H9 (cell line): Measurements from ENCODE around the gene OR2Y1. TPM values are rescaled to one million over a fixed set of nuclear protein-coding genes. Genes with fewer than 3 reads are reported as not detected.
"Not testable (repeated sequence)": the region's sequence is repeated elsewhere in the genome, so short reads cannot be mapped to it uniquely, and the experiment has no call there.

ENCODE experiments used
- DNase-seq: peaks from one replicate; pipeline ENCODE4 v3.0.0-alpha.2; 2017
- H2AFZ ChIP-seq: one replicate; pipeline ENCODE4 v1.6.1; 2013; ENCODE audit warnings: mild to moderate bottlenecking, low read length, control low read depth, moderate library complexity
- H2AK5ac ChIP-seq: 2 replicates; pipeline ENCODE4 v1.6.1; 2013; ENCODE audit warnings: low read length, control low read depth, mixed read lengths; ENCODE audit not compliant: insufficient read length
- H2BK120ac ChIP-seq: one replicate; pipeline ENCODE4 v1.6.1; 2013; ENCODE audit warnings: low read depth, mild to moderate bottlenecking, low read length, control low read depth, inconsistent platforms; ENCODE audit not compliant: poor library complexity, severe bottlenecking
- H2BK12ac ChIP-seq: 2 replicates; pipeline ENCODE4 v1.6.1; 2013; ENCODE audit warnings: low read length, control low read depth, mixed read lengths, low read depth; ENCODE audit not compliant: insufficient read length
- H2BK15ac ChIP-seq: 2 replicates; pipeline ENCODE4 v1.6.1; 2013; ENCODE audit warnings: low read depth, low read length, control low read depth
- H2BK20ac ChIP-seq: one replicate; pipeline ENCODE4 v1.6.1; 2013; ENCODE audit warnings: low read depth, mild to moderate bottlenecking, low read length, control low read depth, inconsistent platforms; ENCODE audit not compliant: poor library complexity, severe bottlenecking
- H2BK5ac ChIP-seq: 2 replicates; pipeline ENCODE4 v1.6.1; 2013; ENCODE audit warnings: low read length, control low read depth, mixed read lengths; ENCODE audit not compliant: insufficient read length
- H3K14ac ChIP-seq: 2 replicates; pipeline ENCODE4 v1.6.1; 2013; ENCODE audit warnings: low read length, control low read depth; ENCODE audit not compliant: insufficient read depth
- H3K18ac ChIP-seq: 2 replicates; pipeline ENCODE4 v1.6.1; 2013; ENCODE audit warnings: low read depth, mild to moderate bottlenecking, mixed read lengths, low read length, control low read depth; ENCODE audit not compliant: insufficient read length
- H3K23ac ChIP-seq: 2 replicates; pipeline ENCODE4 v1.6.1; 2013; ENCODE audit warnings: low read length, control low read depth, mixed read lengths, low read depth; ENCODE audit not compliant: insufficient read length
- H3K23me2 ChIP-seq: 2 replicates; pipeline ENCODE4 v1.6.1; 2013; ENCODE audit warnings: low read depth, mild to moderate bottlenecking, mixed read lengths, low read length, control low read depth; ENCODE audit not compliant: insufficient read length, poor library complexity, severe bottlenecking
- H3K27ac ChIP-seq: 2 replicates; pipeline ENCODE4 v1.5.1; 2013; ENCODE audit warnings: low read length, control low read depth, mixed read lengths, low read depth; ENCODE audit not compliant: insufficient read length
- H3K27me3 ChIP-seq: 2 replicates; pipeline ENCODE4 v1.6.1; 2013; ENCODE audit warnings: low read length, control low read depth, inconsistent platforms; ENCODE audit not compliant: insufficient read depth
- H3K4ac ChIP-seq: 2 replicates; pipeline ENCODE4 v1.6.1; 2013; ENCODE audit warnings: low read depth, mild to moderate bottlenecking, control low read depth, inconsistent platforms, low read length, moderate library complexity
- H3K4me1 ChIP-seq: 2 replicates; pipeline ENCODE4 v1.6.1; 2013; ENCODE audit warnings: low read length, control low read depth, inconsistent platforms; ENCODE audit not compliant: insufficient read depth
- H3K4me2 ChIP-seq: 2 replicates; pipeline ENCODE4 v1.6.1; 2013; ENCODE audit warnings: low read length, control low read depth, mixed read lengths; ENCODE audit not compliant: insufficient read length, insufficient read depth
- H3K56ac ChIP-seq: 2 replicates; pipeline ENCODE4 v1.6.1; 2013; ENCODE audit warnings: low read depth, mild to moderate bottlenecking, mixed read lengths, low read length, control low read depth; ENCODE audit not compliant: insufficient read length
- H3K79me1 ChIP-seq: 2 replicates; pipeline ENCODE4 v1.6.1; 2013; ENCODE audit warnings: low read depth, mild to moderate bottlenecking, moderate library complexity, low read length, control low read depth, inconsistent platforms; ENCODE audit not compliant: insufficient read depth, poor library complexity, severe bottlenecking
- H3K79me2 ChIP-seq: 2 replicates; pipeline ENCODE4 v1.6.1; 2013; ENCODE audit warnings: low read length, control low read depth, inconsistent platforms; ENCODE audit not compliant: insufficient read depth
- H3K9ac ChIP-seq: 2 replicates; pipeline ENCODE4 v1.6.1; 2013; ENCODE audit warnings: low read length, control low read depth, mixed read lengths; ENCODE audit not compliant: insufficient read length; ENCODE audit errors: extremely low read depth
- H3K9me3 ChIP-seq: one replicate; pipeline ENCODE4 v1.6.1; 2013; ENCODE audit warnings: low read depth, low read length, inconsistent platforms; ENCODE audit not compliant: control insufficient read depth
- H3T11ph ChIP-seq: one replicate; pipeline ENCODE4 v1.6.1; 2013; ENCODE audit warnings: mild to moderate bottlenecking, low read length, control low read depth, inconsistent platforms
- H4K20me1 ChIP-seq: one replicate; pipeline ENCODE4 v1.6.1; 2013; ENCODE audit not compliant: control insufficient read depth, insufficient read length, insufficient read depth
- H4K5ac ChIP-seq: 2 replicates; pipeline ENCODE4 v1.6.1; 2013; ENCODE audit warnings: low read depth, mild to moderate bottlenecking, mixed read lengths, low read length, control low read depth; ENCODE audit not compliant: insufficient read length
- H4K8ac ChIP-seq: replicated peaks from 2 replicates; pipeline ENCODE4 v1.6.1; 2013; ENCODE audit warnings: low read length, control low read depth, mixed read lengths, low read depth; ENCODE audit not compliant: insufficient read length
- H4K91ac ChIP-seq: 2 replicates; pipeline ENCODE4 v1.6.1; 2013; ENCODE audit warnings: low read depth, mild to moderate bottlenecking, moderate library complexity, mixed read lengths, low read length, control low read depth; ENCODE audit not compliant: insufficient read length
- H3K27ac Mint-ChIP-seq, 3 experiments: 2 replicates in 2 of 3; 3 replicates in 1 of 3; pipeline ENCODE4 v1.8.0; 2020 to 2021; ENCODE audit warnings: mixed read lengths in 3 of 3, mild to moderate bottlenecking in 1 of 3, moderate library complexity in 1 of 3
- H3K27me3 Mint-ChIP-seq: 2 replicates; pipeline ENCODE4 v1.8.0; 2021; ENCODE audit warnings: low read depth, mild to moderate bottlenecking, moderate library complexity, mixed read lengths
- H3K36me3 Mint-ChIP-seq, 3 experiments: 2 replicates in 2 of 3; 3 replicates in 1 of 3; pipeline ENCODE4 v1.8.0; 2020 to 2021; ENCODE audit warnings: low read depth in 3 of 3, mixed read lengths in 3 of 3; ENCODE audit not compliant: insufficient read depth in 1 of 3
- H3K4me1 Mint-ChIP-seq, 2 experiments: 2 replicates each; pipeline ENCODE4 v1.8.0; 2020; ENCODE audit warnings: mixed read lengths in 2 of 2
- H3K4me3 Mint-ChIP-seq, 2 experiments: 2 replicates in 1 of 2; 3 replicates in 1 of 2; pipeline ENCODE4 v1.8.0; 2020 to 2021; ENCODE audit warnings: mild to moderate bottlenecking in 2 of 2, mixed read lengths in 2 of 2, moderate library complexity in 1 of 2
- H3K9me3 Mint-ChIP-seq, 2 experiments: 2 replicates in 1 of 2; 3 replicates in 1 of 2; pipeline ENCODE4 v1.8.0; 2020; ENCODE audit warnings: mild to moderate bottlenecking in 2 of 2, mixed read lengths in 2 of 2, moderate library complexity in 1 of 2
- WGBS: extraction: QIAGEN DNeasy Blood & Tissue Kit; methylation state at CpG from one replicate; pipeline ENCODE4 v1.1.7; 2013; ENCODE audit warnings: missing lambda C conversion rate, low lambda C conversion rate, mixed read lengths; ENCODE audit not compliant: insufficient read length; ENCODE audit errors: extremely low coverage; 5-methylcytosine and 5-hydroxymethylcytosine counted together
- total RNA-seq: library from RNA; stranded (reverse); gene quantifications from 2 replicates; pipeline ENCODE4 v1.2.1, GENCODE V29; 2021

The OR2Y1 gene
- total RNA-seq, 1 experiment from 2014 or later: not detected

- H2BK15ac ChIP-seq, H2BK12ac ChIP-seq, H4K8ac ChIP-seq, H2AFZ ChIP-seq, H3K27me3 ChIP-seq, H3K23ac ChIP-seq, H3K9ac ChIP-seq, H3K4me2 ChIP-seq, H4K20me1 ChIP-seq, H4K5ac ChIP-seq, H2AK5ac ChIP-seq, H3K27ac Mint-ChIP-seq, H3K9me3 ChIP-seq, H3K14ac ChIP-seq, H3K27ac ChIP-seq, DNase-seq, H4K91ac ChIP-seq, H2BK120ac ChIP-seq, H3K4ac ChIP-seq, H3K18ac ChIP-seq, H3K4me1 ChIP-seq, H3T11ph ChIP-seq, H3K27me3 Mint-ChIP-seq, H2BK20ac ChIP-seq, H3K4me3 Mint-ChIP-seq, H3K79me2 ChIP-seq, H3K79me1 ChIP-seq, H3K56ac ChIP-seq, H2BK5ac ChIP-seq, H3K23me2 ChIP-seq: not testable (repeated sequence)
- no CpG with 5 or more reads among the region's 4 CpGs for WGBS
- peaks cover 6 to 18% of the 10 kb centered on the region in 2 experiments for H3K4me1 Mint-ChIP-seq
- H3K9me3 Mint-ChIP-seq: peaks cover 31 to 32% of the 10 kb centered on the region in 2 experiments
- H3K36me3 Mint-ChIP-seq: peaks cover 6 to 31% (median 11%) of the 10 kb centered on the region in 3 experiments
Observed at GRCh38 chr5:180700440-180700839, 39.4 kb downstream of the OR2Y1 start.
